Pancreas (tissue), 10 donors: ENCODE data around the gene OST4. TPM values are rescaled to one million over a fixed set of nuclear protein-coding genes. Genes with fewer than 3 reads are reported as not detected.
"Not testable (repeated sequence)": the region's sequence is repeated elsewhere in the genome, so short reads cannot be mapped to it uniquely, and the experiment has no call there.

Experiments
- ATAC-seq, 4 donors: fragments of 200-7000 bp; cut with Tn5 transposase; one replicate each; pipeline versions ENCODE4 v1.8.0 to v1.9.1; 2020; ENCODE audit warnings: mild to moderate bottlenecking in 4 of 4, moderate library complexity in 4 of 4
- DNase-seq, 6 donors: peaks; one replicate each; pipeline ENCODE4 v3.0.0-alpha.2; 2020
- FAIRE-seq: peaks from 2 replicates; lab custom pipeline; 2012; peaks lifted over from hg19 to GRCh38; lab: Jason Lieb, UNC
- H3K27ac ChIP-seq, 4 donors: fragments of 200-600 bp; sonication (generic); 1 replicate in 3 of 4; 2 replicates in 1 of 4; pipeline versions ENCODE4 v1.5.0 to v1.8.0; 2020
- H3K27me3 ChIP-seq, 4 donors: fragments of 200-600 bp; one replicate each; pipeline ENCODE4 v1.8.0; 2021
- H3K36me3 ChIP-seq, 3 donors: fragments of 200-600 bp; sonication (generic) in 1 of 3; one replicate each; pipeline versions ENCODE4 v1.5.0 to v1.8.0; 2020 to 2021
- H3K4me1 ChIP-seq, 3 donors: fragments of 200-600 bp; one replicate each; pipeline ENCODE4 v1.8.0; 2021
- H3K4me3 ChIP-seq, 4 donors: fragments of 200-600 bp; sonication (generic) in 2 of 4; one replicate each; pipeline versions ENCODE4 v1.5.0 to v1.8.0; 2020 to 2021
- H3K9me3 ChIP-seq, 4 donors: fragments of 200-600 bp; one replicate each; pipeline ENCODE4 v1.8.0; 2021
- WGBS, 2 donors: extraction: QIAGEN DNeasy Blood & Tissue Kit; methylation state at CpG; one replicate each; pipeline ENCODE4 v1.1.7; 2013; 5-methylcytosine and 5-hydroxymethylcytosine counted together
- intact Hi-C, 3 donors: fragments of 100-400 bp; cut with DNase I; formaldehyde crosslinking; loops; one replicate each; pipeline versions ENCODE4 v1.11.1 to v1.14.2; 2022
- polyA plus RNA-seq, 2 donors: library from polyadenylated mRNA; stranded (reverse); fragments of 200-250 nt; gene quantifications; one replicate each; pipeline ENCODE4 v1.2.3, GENCODE V29; 2013
- total RNA-seq, 6 donors: library from RNA; stranded (reverse); fragmentation: NEBNext Ultra II Directional in 4 of 6; extraction: Animal tissue kit (Norgen Biotek cat#: 25700) in 4 of 6; gene quantifications; one replicate each; pipeline versions ENCODE4 v1.2.1 to v1.2.4, GENCODE V29; 2021 to 2023
- TF ChIP-seq, protein P1 (sequence below), 4 donors: fragments of 200-600 bp; sonication (generic) in 3 of 4; IDR thresholded peaks; one replicate each; pipeline versions ENCODE4 v1.5.0 to v1.8.0; 2021; ENCODE audit warnings: antibody characterized with exemption in 4 of 4
- donor health status: healthy with polysubstance abuse.
- donor health status: DM: no; HTN: no; CAD: no; lungs with moderate emphysema.
- donor health status: DM: no; HTN: no; CAD: no.
- donor health status: control.
- donor health status: control.
- donor health status: Bipolar disorder and iron deficiency.
- donor health status: DM: yes; HTN: yes; CAD: no.
- donor health status: DM: no; HTN: no; CAD: no.
- donor health status: DM: no; HTN: no; CAD: no.
- donor health status: DM: yes; HTN: yes; CAD: no.

OST4 gene
- 100 to 1,000 TPM in 3 of 6 donors, 10 to 100 TPM in 3; 76.6 to 148 (median 108) TPM for total RNA-seq
- polyA plus RNA-seq: 100 to 1,000 TPM; 183 to 188 TPM

DNA sequence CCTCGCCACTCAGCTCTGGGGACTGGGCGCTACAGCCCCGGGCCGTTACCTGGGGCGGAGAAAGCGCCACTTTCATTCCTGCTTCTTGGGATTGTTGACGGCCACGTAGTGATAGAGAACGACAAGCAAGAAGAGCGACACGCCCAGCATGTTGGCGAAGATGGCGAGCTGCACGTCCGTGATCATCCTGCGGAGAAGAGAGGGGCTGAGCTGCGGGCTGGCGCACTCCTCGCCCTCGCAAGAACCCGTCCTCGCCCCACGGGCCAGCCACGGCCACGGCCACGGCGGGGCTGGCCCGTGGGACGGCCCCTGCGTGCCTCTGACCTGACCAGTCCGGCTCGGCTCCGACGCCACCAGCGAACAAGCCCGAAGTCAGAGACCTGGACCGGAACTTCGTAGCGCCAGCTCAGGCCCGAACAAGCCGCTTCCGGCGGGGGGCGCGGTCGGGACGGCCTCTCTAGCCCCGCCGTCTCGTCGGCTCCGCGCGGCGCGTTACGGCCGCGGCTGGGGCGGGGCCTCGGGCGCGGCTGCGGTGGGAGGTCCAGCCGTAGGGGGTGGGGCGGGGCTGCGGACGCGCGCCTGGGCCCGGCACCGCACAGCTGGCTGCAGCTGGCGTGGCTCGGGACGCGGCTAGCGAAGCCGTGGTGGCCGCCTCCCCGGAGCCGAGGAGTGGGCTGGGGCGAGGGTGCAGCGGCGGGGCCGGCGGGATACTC lies at the start of gene OST4:
Gene OST4 (minus strand): TSS at position 378 of the 713 bp plus-strand sequence.
- peaks cover 12 to 18% (median 13%) of the 10 kb centered on the region in 3 donors for H3K4me1 ChIP-seq
- intact Hi-C loops: no loop called here
- peak within 1 kb of the TSS; percentile 66 to 96 (median 89) for H3K4me3 ChIP-seq
- no peaks in the 10 kb centered on the region for H3K27me3 ChIP-seq
- no peaks in the 10 kb centered on the region for H3K9me3 ChIP-seq
- no peaks in the 10 kb centered on the region for H3K36me3 ChIP-seq
- 0% methylated on average over 39 to 86 of the region's 86 CpGs for WGBS, 2 donors
- DNase-seq: peak; percentile 91 to 96 (median 95)
- peak; percentile 95 to 98 (median 97) for ATAC-seq
- peak within 1 kb of the TSS; percentile 53 to 83 (median 69) for H3K27ac ChIP-seq
- TF ChIP-seq, protein P1, sequence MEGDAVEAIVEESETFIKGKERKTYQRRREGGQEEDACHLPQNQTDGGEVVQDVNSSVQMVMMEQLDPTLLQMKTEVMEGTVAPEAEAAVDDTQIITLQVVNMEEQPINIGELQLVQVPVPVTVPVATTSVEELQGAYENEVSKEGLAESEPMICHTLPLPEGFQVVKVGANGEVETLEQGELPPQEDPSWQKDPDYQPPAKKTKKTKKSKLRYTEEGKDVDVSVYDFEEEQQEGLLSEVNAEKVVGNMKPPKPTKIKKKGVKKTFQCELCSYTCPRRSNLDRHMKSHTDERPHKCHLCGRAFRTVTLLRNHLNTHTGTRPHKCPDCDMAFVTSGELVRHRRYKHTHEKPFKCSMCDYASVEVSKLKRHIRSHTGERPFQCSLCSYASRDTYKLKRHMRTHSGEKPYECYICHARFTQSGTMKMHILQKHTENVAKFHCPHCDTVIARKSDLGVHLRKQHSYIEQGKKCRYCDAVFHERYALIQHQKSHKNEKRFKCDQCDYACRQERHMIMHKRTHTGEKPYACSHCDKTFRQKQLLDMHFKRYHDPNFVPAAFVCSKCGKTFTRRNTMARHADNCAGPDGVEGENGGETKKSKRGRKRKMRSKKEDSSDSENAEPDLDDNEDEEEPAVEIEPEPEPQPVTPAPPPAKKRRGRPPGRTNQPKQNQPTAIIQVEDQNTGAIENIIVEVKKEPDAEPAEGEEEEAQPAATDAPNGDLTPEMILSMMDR (IDR thresholded peaks at IDR 0.05): no peak
- no peak for FAIRE-seq

DNA sequence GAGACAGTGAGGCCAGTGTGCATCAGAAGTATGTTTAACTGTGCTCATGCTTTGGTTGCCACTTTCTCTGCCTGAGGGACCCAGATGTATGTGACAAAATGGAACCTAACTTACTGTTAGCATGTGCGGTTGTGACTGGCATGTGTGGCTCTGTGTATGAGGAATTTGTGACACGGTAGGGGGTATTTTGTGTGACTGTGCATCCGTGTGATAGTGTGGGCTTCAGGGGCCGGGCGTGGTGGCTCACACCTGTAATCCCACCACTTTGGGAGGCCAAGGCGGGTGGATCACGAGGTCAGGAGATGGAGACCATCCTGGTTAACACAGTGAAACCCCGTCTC lies 47.8 kb upstream of the OST4 start:
- H3K27ac ChIP-seq, ATAC-seq, DNase-seq, H3K27me3 ChIP-seq, H3K4me1 ChIP-seq, intact Hi-C loops, FAIRE-seq, H3K9me3 ChIP-seq, H3K36me3 ChIP-seq: not testable (repeated sequence)
- WGBS, 2 donors: 71 to 75% methylated on average over 8 of the region's 8 CpGs
- H3K4me3 ChIP-seq: peak overlapping the region in 2 of 4 donors; percentile 31 to 42

DNA sequence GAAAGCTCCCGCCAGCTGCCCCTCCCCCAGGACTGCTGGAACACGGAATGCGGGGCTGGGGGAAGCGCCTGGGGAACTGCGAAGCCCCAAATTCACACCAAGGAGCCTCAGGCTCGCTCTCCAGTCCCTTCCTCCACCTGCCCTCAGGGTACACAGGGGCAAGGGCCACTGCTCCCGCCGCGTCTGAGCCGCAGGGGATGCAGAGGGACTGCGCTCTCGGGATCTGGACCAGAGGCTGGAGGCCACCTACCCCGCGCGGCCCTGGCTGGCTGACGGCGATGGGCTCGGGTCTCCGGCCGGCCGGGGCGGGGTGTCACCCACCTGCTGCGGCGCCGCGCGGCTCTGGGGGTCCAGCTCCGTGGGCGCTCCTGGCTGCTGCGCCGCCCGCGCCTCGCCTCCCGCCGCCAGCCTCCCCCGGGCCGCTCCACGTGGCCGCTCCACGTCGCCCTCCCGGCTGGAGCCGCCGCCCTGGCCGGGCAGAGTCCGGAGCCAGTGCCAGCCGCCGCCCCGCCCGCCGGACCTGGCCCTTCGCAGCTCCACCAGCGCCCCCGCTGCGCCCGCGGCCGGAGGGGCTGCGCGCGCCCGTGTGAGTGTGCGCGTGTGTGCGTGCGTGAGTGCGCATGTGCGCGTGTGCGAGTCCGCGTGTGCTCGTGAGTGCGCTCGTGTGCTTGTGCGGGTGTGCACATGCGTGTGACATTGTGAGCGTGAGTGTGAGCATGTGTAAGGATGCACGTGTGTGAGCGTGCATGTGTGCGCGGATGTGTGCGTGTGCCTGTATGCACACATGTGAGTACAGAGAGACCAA lies 47.3 kb upstream of the OST4 start, which contains the start of gene CGREF1:
Gene CGREF1 (minus strand): TSS at position 604 of the 805 bp plus-strand sequence. CDS start 14,762 bp downstream, outside the sequence.
- intact Hi-C loops: no loop called here
- no peaks in the 10 kb centered on the region for H3K36me3 ChIP-seq
- H3K4me3 ChIP-seq: peak within 1 kb of the TSS in 2 of 4 donors; percentile 31 to 42
- WGBS, 2 donors: 4 to 6% methylated on average over 57 to 84 of the region's 84 CpGs
- no peak within 1 kb of the TSS for H3K27ac ChIP-seq
- H3K27me3 ChIP-seq: peaks cover 0 to 7% (median 0%) of the 10 kb centered on the region in 4 donors
- FAIRE-seq: no peak
- TF ChIP-seq, protein P1 (IDR thresholded peaks at IDR 0.05): no peak
- H3K4me1 ChIP-seq: peaks cover 0 to 8% (median 3%) of the 10 kb centered on the region in 3 donors
- no peaks in the 10 kb centered on the region for H3K9me3 ChIP-seq
- peak in 1 of 6 donors; percentile 70 for DNase-seq
- peak in 3 of 4 donors; percentile 23 to 55 (median 27) for ATAC-seq

DNA sequence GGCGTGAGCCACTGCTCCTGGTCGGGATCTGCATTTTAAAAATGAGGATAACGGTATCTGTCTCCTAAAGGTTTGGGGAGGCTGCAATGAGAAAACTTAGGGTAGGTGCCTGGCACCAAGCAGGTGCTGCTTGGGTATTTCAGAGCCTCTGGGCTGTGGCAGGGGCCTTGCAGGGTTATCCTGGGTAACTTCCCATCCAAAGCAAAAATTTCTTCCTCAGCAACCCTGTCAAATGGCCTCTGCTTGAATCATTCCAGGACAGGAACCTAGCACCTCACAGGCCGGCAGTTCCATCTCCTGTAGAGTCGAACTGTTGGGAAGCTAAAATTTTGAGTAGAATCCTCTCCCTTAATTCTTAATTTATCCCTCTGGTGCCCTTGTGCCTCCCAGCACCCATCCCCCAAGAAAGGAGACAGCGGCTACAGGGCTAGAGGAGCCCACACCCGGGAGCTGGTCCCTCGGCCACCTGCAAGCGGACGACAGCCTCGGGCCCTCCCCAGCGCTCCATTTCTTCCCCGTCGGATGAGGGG lies 46.6 kb upstream of the OST4 start:
- DNase-seq (no peak), ATAC-seq (peak in 1 of 4 donors; percentile 15), FAIRE-seq (no peak)
- Histone ChIP-seq H3K4me3 (peak overlapping the region in 1 of 4 donors; percentile 42), H3K4me1 (peaks cover 0 to 6% (median 3%) of the 10 kb centered on the region in 3 donors), H3K27me3 (peaks cover 0 to 7% (median 0%) of the 10 kb centered on the region in 4 donors), H3K27ac (no peak overlapping the region), H3K36me3 (no peaks in the 10 kb centered on the region), H3K9me3 (no peaks in the 10 kb centered on the region)
- 30 to 33% methylated on average over 14 of the region's 14 CpGs for WGBS, 2 donors
- intact Hi-C loops: no loop called here
- TF ChIP-seq, protein P1 (IDR thresholded peaks at IDR 0.05): no peak

- no peaks in the 10 kb centered on the region for H3K9me3 ChIP-seq
- ATAC-seq: no peak
- no peak overlapping the region for H3K4me3 ChIP-seq
- no peaks in the 10 kb centered on the region for H3K36me3 ChIP-seq
- H3K27ac ChIP-seq: no peak overlapping the region
- 50 to 58% methylated on average over 2 of the region's 2 CpGs for WGBS, 2 donors
- intact Hi-C loops: no loop called here
- TF ChIP-seq, protein P1 (IDR thresholded peaks at IDR 0.05): no peak
- DNase-seq: no peak
- H3K27me3 ChIP-seq: peaks cover 0 to 7% (median 0%) of the 10 kb centered on the region in 4 donors
- H3K4me1 ChIP-seq: peaks cover 0 to 5% (median 3%) of the 10 kb centered on the region in 3 donors
- FAIRE-seq: no peak
Measured at GRCh38 chr2:27115519-27115918, 44.1 kb upstream of the OST4 start.

- ATAC-seq, FAIRE-seq: not testable (repeated sequence)
- peak in 1 of 6 donors; percentile 50 for DNase-seq
Measured at GRCh38 chr2:27111392-27112078, 40.1 kb upstream of the OST4 start.

More at GRCh38 chr2:27111392-27112078, 40.1 kb upstream of the OST4 start:
- H3K36me3 ChIP-seq, H3K4me1 ChIP-seq, intact Hi-C loops, H3K9me3 ChIP-seq, H3K27me3 ChIP-seq, H3K27ac ChIP-seq, H3K4me3 ChIP-seq: not testable (repeated sequence)
- 86 to 89% methylated on average over 41 to 49 of the region's 49 CpGs for WGBS, 2 donors
